Endothelial cell of umbilical vein (primary cell): ENCODE data around the gene RYR3. TPM values are rescaled to one million over a fixed set of nuclear protein-coding genes. Genes with fewer than 3 reads are reported as not detected.

Source experiments
- BruUV-seq: library from RNA; stranded (reverse); fragments of 400-500 nt; replicated peaks from 2 replicates; lab custom pipeline; 2021; lab: Mats Ljungman, UMichigan
- CTCF ChIA-PET: fragments of 300-600, 350-600 bp; sonication (Branson Sonifier 250); formaldehyde crosslinking; loops from one replicate; lab custom pipeline; 2021; ENCODE audit warnings: antibody characterized with exemption, inconsistent platforms; lab: Charles Lee
- POLR2A ChIA-PET: fragments of 300-600, 350-600 bp; sonication (Branson Sonifier 250); formaldehyde crosslinking; loops from one replicate; lab custom pipeline; 2021; ENCODE audit warnings: antibody characterized with exemption, inconsistent platforms; lab: Charles Lee
- DNase-seq: peaks from one replicate; pipeline ENCODE4 v3.0.0-alpha.2; 2011; ENCODE audit warnings: low read depth, low spot score
- FAIRE-seq: peaks from 2 replicates; lab custom pipeline; 2011; peaks lifted over from hg19 to GRCh38; lab: Jason Lieb, UNC
- H2AFZ ChIP-seq: 2 replicates; pipeline ENCODE4 v1.6.0; 2012; ENCODE audit warnings: low read depth, low read length, control low read depth, inconsistent platforms
- H3K27ac ChIP-seq: 2 replicates; pipeline ENCODE4 v1.5.1; 2011; ENCODE audit warnings: low read depth, mild to moderate bottlenecking, control low read depth, low read length, moderate library complexity; ENCODE audit not compliant: insufficient read depth
- H3K27me3 ChIP-seq, 2 experiments: 2 replicates each; pipeline versions ENCODE4 v1.6.0 to v1.6.1; 2011; ENCODE audit warnings: low read length in 2 of 2, mixed read lengths in 1 of 2; ENCODE audit not compliant: control insufficient read depth in 2 of 2, insufficient read depth in 2 of 2
- H3K36me3 ChIP-seq, 2 experiments: 2 replicates in 1 of 2; 3 replicates in 1 of 2; pipeline ENCODE4 v1.5.1; 2011; ENCODE audit warnings: low read length in 2 of 2, mild to moderate bottlenecking in 1 of 2, moderate library complexity in 1 of 2; ENCODE audit not compliant: control insufficient read depth in 2 of 2, insufficient read depth in 2 of 2; ENCODE audit errors: extremely low read depth in 1 of 2
- H3K4me1 ChIP-seq: 3 replicates; pipeline ENCODE4 v1.5.1; 2011; ENCODE audit warnings: mild to moderate bottlenecking, low read length; ENCODE audit not compliant: control insufficient read depth, insufficient read depth; ENCODE audit errors: extremely low read depth
- H3K4me2 ChIP-seq: 2 replicates; pipeline ENCODE4 v1.6.1; 2011; ENCODE audit warnings: low read length, control low read depth, mixed read lengths; ENCODE audit not compliant: insufficient read depth
- H3K4me3 ChIP-seq, 3 experiments: fragments of 200-600 bp in 1 of 3; sonication (generic), shearing (Covaris generic) in 1 of 3; replicated peaks in 1 of 3; 2 replicates each; pipeline ENCODE4 v1.5.1; 2011 to 2016; ENCODE audit warnings: control low read depth in 3 of 3, low read length in 3 of 3, mild to moderate bottlenecking in 2 of 3, inconsistent platforms in 1 of 3, low read depth in 1 of 3, moderate library complexity in 1 of 3; ENCODE audit not compliant: insufficient read depth in 1 of 3
- H3K79me2 ChIP-seq: 2 replicates; pipeline ENCODE4 v1.6.0; 2012; ENCODE audit warnings: low read length, inconsistent platforms; ENCODE audit not compliant: control insufficient read depth, insufficient read depth
- H3K9ac ChIP-seq: replicated peaks from 2 replicates; pipeline ENCODE3; 2011; ENCODE audit warnings: low read length, control low read depth; ENCODE audit not compliant: insufficient read depth; ENCODE audit errors: extremely low read depth
- H3K9me1 ChIP-seq: replicated peaks from 3 replicates; pipeline ENCODE4 v1.6.0; 2011; ENCODE audit warnings: mild to moderate bottlenecking, low read length; ENCODE audit not compliant: control insufficient read depth, insufficient read depth; ENCODE audit errors: extremely low read depth
- H3K9me3 ChIP-seq: replicated peaks from 2 replicates; pipeline ENCODE4 v1.5.1; 2012; ENCODE audit warnings: low read length, inconsistent platforms; ENCODE audit not compliant: control insufficient read depth, insufficient read depth
- H4K20me1 ChIP-seq: replicated peaks from 2 replicates; pipeline ENCODE3; 2011; ENCODE audit warnings: mild to moderate bottlenecking, low read length; ENCODE audit not compliant: control insufficient read depth, insufficient read depth; ENCODE audit errors: extremely low read depth
- CTCF ChIP-seq, 2 donors: IDR thresholded peaks; 1 replicate in 1 of 2; 2 replicates in 1 of 2; pipeline ENCODE4 v1.5.1; 2011; ENCODE audit warnings: low read length in 2 of 2, mild to moderate bottlenecking in 2 of 2, moderate library complexity in 2 of 2, control low read depth in 1 of 2, inconsistent platforms in 1 of 2, low read depth in 1 of 2; ENCODE audit not compliant: insufficient read depth in 1 of 2; ENCODE audit errors: extremely low read depth in 1 of 2
- EZH2 ChIP-seq: IDR thresholded peaks from 2 replicates; pipeline ENCODE4 v1.6.1; 2012; ENCODE audit warnings: borderline replicate concordance, low read depth, mild to moderate bottlenecking, moderate library complexity, low read length, inconsistent platforms; ENCODE audit not compliant: severe bottlenecking
- FOS ChIP-seq: IDR thresholded peaks from 2 replicates; pipeline ENCODE4 v1.6.1; 2011; ENCODE audit warnings: mild to moderate bottlenecking, low read length, moderate library complexity, borderline replicate concordance; ENCODE audit not compliant: insufficient read depth
- GATA2 ChIP-seq: IDR thresholded peaks from 2 replicates; pipeline ENCODE4 v1.7.0; 2011; ENCODE audit warnings: low read depth, mild to moderate bottlenecking, moderate library complexity, mixed read lengths, low read length; ENCODE audit not compliant: insufficient read length, insufficient read depth
- JUN ChIP-seq: IDR thresholded peaks from 2 replicates; pipeline ENCODE4 v1.6.1; 2011; ENCODE audit warnings: borderline replicate concordance, low read depth; ENCODE audit not compliant: insufficient read length, insufficient read depth
- MAX ChIP-seq: IDR thresholded peaks from 2 replicates; pipeline ENCODE4 v1.6.1; 2011; ENCODE audit not compliant: insufficient read depth, insufficient read length
- MYC ChIP-seq: IDR thresholded peaks from one replicate; pipeline ENCODE4 v1.6.1; 2011; ENCODE audit warnings: mild to moderate bottlenecking, low read depth, low read length
- POLR2A ChIP-seq: IDR thresholded peaks from 2 replicates; pipeline ENCODE4 v1.6.1; 2012; ENCODE audit warnings: low read depth, mild to moderate bottlenecking, control low read depth, low read length
- POLR2AphosphoS5 ChIP-seq: IDR thresholded peaks from 2 replicates; pipeline ENCODE4 v1.6.1; 2012; ENCODE audit warnings: low read depth, mild to moderate bottlenecking, control low read depth, low read length, moderate library complexity; ENCODE audit not compliant: insufficient read depth
- dilution Hi-C: fragments of 300-500 bp; cut with MboI; formaldehyde crosslinking; loops from one replicate; pipeline ENCODE4 v1.15.0; 2019; ENCODE audit warnings: low sequenced_read_pairs; ENCODE audit not compliant: extremely low pct_ligation_motif_present
- intact Hi-C: fragments of 100-400 bp; cut with micrococcal nuclease; formaldehyde crosslinking; loops from one replicate; pipeline ENCODE4 v1.10.0; 2022
- polyA plus RNA-seq, 4 experiments: library from polyadenylated mRNA; depleted of rRNA in 3 of 4; stranded (reverse) in 3 of 4; unstranded in 1 of 4; fragments of >200 nt; gene quantifications; 2 replicates each; pipeline versions ENCODE4 v1.2.1 to v1.2.3, GENCODE V29; 2011 to 2012; ENCODE audit warnings: missing spikeins in 1 of 4
- total RNA-seq: library from RNA; stranded (reverse); gene quantifications from 2 replicates; pipeline ENCODE4 v1.2.3, GENCODE V29; 2021

The RYR3 gene
- total and polyA plus RNA-seq, 2 donors (not counting 3 experiments of a cell fraction or from before 2014, with no cell fraction given), result not detected

- no peak overlapping the region for H3K4me2 ChIP-seq
- H3K36me3 ChIP-seq, result no peaks in the 10 kb centered on the region
- TF ChIP-seq POLR2AphosphoS5 (no peak), GATA2 (no peak), JUN (no peak), POLR2A (no peak), EZH2 (no peak), MYC (no peak), FOS (no peak), MAX (no peak), CTCF (IDR thresholded peaks at IDR 0.05; ENCODE audit: extremely low read depth in 1 of 2, insufficient read depth in 1 of 2, low read depth in 1 of 2, low read length in 2 of 2) (no peak)
- FAIRE-seq, result no peak
- ChIA-PET POLR2A (no interaction called here), CTCF (no interaction called here)
- no peak overlapping the region for H2AFZ ChIP-seq
- intact Hi-C loops, result no loop called here
- no peak overlapping the region for H3K9ac ChIP-seq
- dilution Hi-C loops, result no loop called here
- no peaks in the 10 kb centered on the region for H4K20me1 ChIP-seq
- no TSS peak for BruUV-seq
- H3K9me3 ChIP-seq, result no peaks in the 10 kb centered on the region
- no peak overlapping the region for H3K27ac ChIP-seq
- no peaks in the 10 kb centered on the region for H3K27me3 ChIP-seq
- no peaks in the 10 kb centered on the region for H3K4me1 ChIP-seq
- H3K9me1 ChIP-seq, result no peaks in the 10 kb centered on the region
- no peaks in the 10 kb centered on the region for H3K79me2 ChIP-seq
- H3K4me3 ChIP-seq, result no peak overlapping the region
- DNase-seq, result no peak
These were observed 9.2 kb downstream of the RYR3 start for GRCh38 chr15:33320017-33320416.
